HCT116 (cell line): ENCODE measurements around the gene LACC1. TPM values are rescaled to one million over a fixed set of nuclear protein-coding genes. Genes with fewer than 3 reads are reported as not detected.
A peak's percentile ranks its signal among the peaks of the same experiment; 100 is the strongest.

ENCODE experiments used
- ATAC-seq: fragments of 200-7000 bp; cut with Tn5 transposase; 2 replicates; pipeline ENCODE4 v1.9.1; 2020; ENCODE audit warnings: mild to moderate bottlenecking, moderate library complexity
- BruUV-seq: library from RNA; stranded (reverse); fragments of 400-500 nt; replicated peaks from 2 replicates; lab custom pipeline; 2021; lab: Mats Ljungman, UMichigan
- CTCF ChIA-PET: fragments of 300-600 bp; sonication (Branson Sonifier 250); formaldehyde crosslinking; loops from one replicate; lab custom pipeline; 2021; ENCODE audit warnings: antibody characterized with exemption; lab: Charles Lee
- POLR2A ChIA-PET: fragments of 300-600, 350-600 bp; sonication (Branson Sonifier 250); formaldehyde crosslinking; loops from one replicate; lab custom pipeline; 2021; ENCODE audit warnings: antibody characterized with exemption; lab: Charles Lee
- RAD21 ChIA-PET, 2 experiments: fragments of 300-600 bp; sonication (Branson Sonifier 250); formaldehyde crosslinking; loops; one replicate each; lab custom pipeline; 2023; ENCODE audit warnings: low total read pairs in 2 of 2; ENCODE audit not compliant: uncharacterized antibody in 2 of 2, unreplicated experiment in 2 of 2, low non-redundant PET in 1 of 2; lab: Charles Lee
- DNase-seq: peaks from one replicate; pipeline ENCODE4 v3.0.0-alpha.2; 2010; ENCODE audit warnings: low read depth, low spot score
- H2AFZ ChIP-seq: fragments of 200-600 bp; shearing (Covaris generic), sonication (generic); 2 replicates; pipeline ENCODE4 v1.6.1; 2017; ENCODE audit warnings: low read depth, mixed run types, mixed read lengths, antibody characterized with exemption, low read length; ENCODE audit not compliant: poor library complexity, severe bottlenecking
- H3K27ac ChIP-seq: 2 replicates; pipeline ENCODE4 v1.5.1; 2012; ENCODE audit warnings: low read depth, low read length
- H3K27me3 ChIP-seq: fragments of 200-600 bp; sonication (generic); 2 replicates; pipeline ENCODE4 v1.6.1; 2016; ENCODE audit warnings: mixed run types, low read length, mixed read lengths; ENCODE audit not compliant: insufficient read depth
- H3K36me3 ChIP-seq, 2 experiments: fragments of 200-500 bp in 1 of 2; fragments of 200-600 bp in 1 of 2; sonication (Bioruptor generic) in 1 of 2; sonication (generic) in 1 of 2; 2 replicates each; pipeline versions ENCODE4 v1.5.1 to v1.6.1; 2014 to 2016; ENCODE audit warnings: low read length in 2 of 2, inconsistent platforms in 1 of 2, mixed read lengths in 1 of 2, mixed run types in 1 of 2; ENCODE audit not compliant: insufficient read depth in 2 of 2, control insufficient read depth in 1 of 2
- H3K4me1 ChIP-seq, 2 experiments: fragments of 200-600 bp in 1 of 2; sonication (generic) in 1 of 2; 2 replicates each; pipeline versions ENCODE4 v1.5.1 to v1.6.1; 2012 to 2017; ENCODE audit warnings: low read length in 2 of 2, inconsistent platforms in 1 of 2, mild to moderate bottlenecking in 1 of 2, mixed read lengths in 1 of 2, mixed run types in 1 of 2, moderate library complexity in 1 of 2; ENCODE audit not compliant: insufficient read depth in 2 of 2, control insufficient read depth in 1 of 2
- H3K4me2 ChIP-seq: fragments of 200-600 bp; sonication (generic); 2 replicates; pipeline ENCODE4 v1.6.1; 2017; ENCODE audit warnings: mixed run types, low read length, mixed read lengths
- H3K4me3 ChIP-seq, 2 experiments: fragments of 200-600 bp in 1 of 2; sonication (generic) in 1 of 2; replicated peaks in 1 of 2; 2 replicates each; pipeline ENCODE4 v1.5.1; 2011 to 2016; ENCODE audit warnings: low read length in 2 of 2, control low read depth in 1 of 2, low read depth in 1 of 2, mild to moderate bottlenecking in 1 of 2, mixed read lengths in 1 of 2, mixed run types in 1 of 2
- H3K79me2 ChIP-seq: fragments of 200-600 bp; sonication (generic); 2 replicates; pipeline ENCODE4 v1.6.1; 2017; ENCODE audit warnings: mild to moderate bottlenecking, mixed run types, low read length, moderate library complexity, mixed read lengths; ENCODE audit not compliant: insufficient read depth
- H3K9ac ChIP-seq: fragments of 200-600 bp; sonication (generic); 2 replicates; pipeline ENCODE4 v1.6.1; 2016; ENCODE audit warnings: low read length, mixed read lengths
- H3K9me2 ChIP-seq: fragments of 200-600 bp; sonication (generic), shearing (Covaris generic); 2 replicates; pipeline ENCODE4 v1.6.1; 2017; ENCODE audit warnings: mixed run types, mild to moderate bottlenecking, moderate library complexity; ENCODE audit not compliant: insufficient read depth
- H3K9me3 ChIP-seq, 2 experiments: fragments of 200-500 bp in 1 of 2; fragments of 200-600 bp in 1 of 2; sonication (Bioruptor generic) in 1 of 2; sonication (generic) in 1 of 2; 2 replicates each; pipeline ENCODE4 v1.6.1; 2014 to 2017; ENCODE audit warnings: low read length in 2 of 2, mixed read lengths in 2 of 2, inconsistent platforms in 1 of 2, low read depth in 1 of 2, mild to moderate bottlenecking in 1 of 2, mixed run types in 1 of 2, moderate library complexity in 1 of 2; ENCODE audit not compliant: control insufficient read depth in 1 of 2, insufficient read depth in 1 of 2
- H4K20me1 ChIP-seq: fragments of 200-600 bp; sonication (generic), shearing (Covaris generic); 2 replicates; pipeline ENCODE4 v1.6.1; 2017; ENCODE audit warnings: mixed run types, mild to moderate bottlenecking, moderate library complexity; ENCODE audit not compliant: insufficient read depth
- EZH2 ChIP-seq: fragments of 200-600 bp; sonication (generic); IDR thresholded peaks from 2 replicates; pipeline ENCODE4 v1.6.1; 2017; ENCODE audit warnings: antibody characterized with exemption, mixed run types
- RAD21 ChIP-seq: IDR thresholded peaks from 2 replicates; pipeline ENCODE4 v1.6.1; 2012; ENCODE audit warnings: low read depth, mild to moderate bottlenecking
- intact Hi-C: fragments of 100-400 bp; cut with micrococcal nuclease; formaldehyde crosslinking; loops from 2 replicates; pipeline ENCODE4 v1.10.0; 2022
- total RNA-seq: library from RNA; stranded (reverse); gene quantifications from one replicate; pipeline ENCODE4 v1.2.1, GENCODE V29; 2021; ENCODE audit not compliant: unreplicated experiment
- TF ChIP-seq, protein P1 (sequence below), 3 experiments: fragments of 200-600 bp in 1 of 3; sonication (generic) in 1 of 3; IDR thresholded peaks in 2 of 3; conservative IDR thresholded peaks in 1 of 3; 2 replicates each; pipeline ENCODE4 v1.5.1; 2012 to 2017; ENCODE audit warnings: low read depth in 2 of 3, low read length in 2 of 3, antibody characterized with exemption in 1 of 3, borderline replicate concordance in 1 of 3, control low read depth in 1 of 3, mild to moderate bottlenecking in 1 of 3, mixed read lengths in 1 of 3, mixed run types in 1 of 3, moderate library complexity in 1 of 3; ENCODE audit not compliant: insufficient read depth in 1 of 3

Gene LACC1
- total RNA-seq, 1 experiment from 2014 or later, result 2.6 TPM

DNA sequence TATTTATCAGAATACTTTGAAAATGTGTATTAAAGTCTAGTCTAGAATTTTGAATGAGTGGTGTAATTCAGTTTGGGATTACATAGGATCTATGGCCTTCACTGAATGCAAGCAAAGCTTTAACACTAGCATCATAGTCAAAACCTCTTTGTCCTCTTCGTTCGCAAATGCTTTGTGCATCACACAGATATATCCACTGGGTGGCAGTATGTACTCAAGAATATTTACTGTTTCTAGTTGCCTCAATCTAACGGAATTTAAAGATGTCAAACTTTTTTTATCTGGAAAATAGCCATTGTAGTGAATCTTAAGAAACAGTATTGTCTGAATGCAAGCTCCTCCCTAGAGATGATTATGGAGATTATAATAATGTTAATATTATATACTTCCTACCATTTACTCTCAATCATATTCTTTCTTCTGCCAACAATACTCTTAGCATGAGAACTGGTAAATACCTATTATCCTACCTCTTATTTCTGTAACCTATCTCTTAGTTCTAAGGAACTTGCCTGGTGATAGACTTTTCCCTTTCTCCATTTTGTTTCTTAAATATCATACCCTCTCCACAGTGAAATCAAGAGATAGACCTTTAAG, 25.8 kb downstream of the LACC1 start:
- H3K9me3 ChIP-seq, result no peaks in the 10 kb centered on the region
- H3K4me2 ChIP-seq, result no peak overlapping the region
- BruUV-seq, result no TSS peak
- no peaks in the 10 kb centered on the region for H3K79me2 ChIP-seq
- H4K20me1 ChIP-seq, result no peaks in the 10 kb centered on the region
- ChIA-PET CTCF (interaction anchor here (0.6 to 1.7 kb wide), 9 partner anchors 9 to 568 kb away, joined by 3 to 12 read pairs (median 5); no protein-coding TSS in a partner anchor), POLR2A (no interaction called here), RAD21 (interaction anchor here (0.6 to 1.1 kb wide), 3 partner anchors 532 to 538 kb away, joined by 3 to 7 read pairs (median 3); no protein-coding TSS in a partner anchor)
- intact Hi-C loops, result loop anchor here (1.0 to 10.0 kb wide), 3 partner anchors 566 to 1399 kb away; no protein-coding TSS in a partner anchor
- no peaks in the 10 kb centered on the region for H3K36me3 ChIP-seq
- TF ChIP-seq RAD21, result peak; percentile 87
- no peak for TF ChIP-seq EZH2
- TF ChIP-seq, protein P1, sequence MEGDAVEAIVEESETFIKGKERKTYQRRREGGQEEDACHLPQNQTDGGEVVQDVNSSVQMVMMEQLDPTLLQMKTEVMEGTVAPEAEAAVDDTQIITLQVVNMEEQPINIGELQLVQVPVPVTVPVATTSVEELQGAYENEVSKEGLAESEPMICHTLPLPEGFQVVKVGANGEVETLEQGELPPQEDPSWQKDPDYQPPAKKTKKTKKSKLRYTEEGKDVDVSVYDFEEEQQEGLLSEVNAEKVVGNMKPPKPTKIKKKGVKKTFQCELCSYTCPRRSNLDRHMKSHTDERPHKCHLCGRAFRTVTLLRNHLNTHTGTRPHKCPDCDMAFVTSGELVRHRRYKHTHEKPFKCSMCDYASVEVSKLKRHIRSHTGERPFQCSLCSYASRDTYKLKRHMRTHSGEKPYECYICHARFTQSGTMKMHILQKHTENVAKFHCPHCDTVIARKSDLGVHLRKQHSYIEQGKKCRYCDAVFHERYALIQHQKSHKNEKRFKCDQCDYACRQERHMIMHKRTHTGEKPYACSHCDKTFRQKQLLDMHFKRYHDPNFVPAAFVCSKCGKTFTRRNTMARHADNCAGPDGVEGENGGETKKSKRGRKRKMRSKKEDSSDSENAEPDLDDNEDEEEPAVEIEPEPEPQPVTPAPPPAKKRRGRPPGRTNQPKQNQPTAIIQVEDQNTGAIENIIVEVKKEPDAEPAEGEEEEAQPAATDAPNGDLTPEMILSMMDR (IDR thresholded peaks at IDR 0.05 in 2 of 3, conservative IDR thresholded peaks at IDR 0.05 in 1 of 3; ENCODE audit: borderline replicate concordance in 1 of 3, insufficient read depth in 1 of 3, low read depth in 2 of 3, low read length in 2 of 3), result peak; percentile 62 to 83 (median 62)
- H3K27me3 ChIP-seq, result no peaks in the 10 kb centered on the region
- peaks cover 0 to 7% of the 10 kb centered on the region in 2 experiments; a peak in 2 of 4 replicates for H3K4me1 ChIP-seq
- no peak overlapping the region for H3K27ac ChIP-seq
- no peak overlapping the region for H3K9ac ChIP-seq
- peak overlapping the region; percentile 72 for H2AFZ ChIP-seq
- peak; percentile 58 for DNase-seq
- H3K9me2 ChIP-seq, result no peaks in the 10 kb centered on the region
- no peak overlapping the region for H3K4me3 ChIP-seq
- peak; percentile 83 for ATAC-seq
